GM18508 (cell line): ENCODE results near the gene SBK3.
"Not testable (repeated sequence)": the region's sequence is repeated elsewhere in the genome, so short reads cannot be mapped to it uniquely, and the experiment has no call there.

Source experiments
- ATAC-seq: cut with Tn5 transposase; IDR thresholded peaks from one replicate; pipeline ENCODE4 v1.9.1; 2021; ENCODE audit warnings: moderate number of reproducible peaks; ENCODE audit not compliant: insufficient read depth, unreplicated experiment

The SBK3 gene

DNA sequence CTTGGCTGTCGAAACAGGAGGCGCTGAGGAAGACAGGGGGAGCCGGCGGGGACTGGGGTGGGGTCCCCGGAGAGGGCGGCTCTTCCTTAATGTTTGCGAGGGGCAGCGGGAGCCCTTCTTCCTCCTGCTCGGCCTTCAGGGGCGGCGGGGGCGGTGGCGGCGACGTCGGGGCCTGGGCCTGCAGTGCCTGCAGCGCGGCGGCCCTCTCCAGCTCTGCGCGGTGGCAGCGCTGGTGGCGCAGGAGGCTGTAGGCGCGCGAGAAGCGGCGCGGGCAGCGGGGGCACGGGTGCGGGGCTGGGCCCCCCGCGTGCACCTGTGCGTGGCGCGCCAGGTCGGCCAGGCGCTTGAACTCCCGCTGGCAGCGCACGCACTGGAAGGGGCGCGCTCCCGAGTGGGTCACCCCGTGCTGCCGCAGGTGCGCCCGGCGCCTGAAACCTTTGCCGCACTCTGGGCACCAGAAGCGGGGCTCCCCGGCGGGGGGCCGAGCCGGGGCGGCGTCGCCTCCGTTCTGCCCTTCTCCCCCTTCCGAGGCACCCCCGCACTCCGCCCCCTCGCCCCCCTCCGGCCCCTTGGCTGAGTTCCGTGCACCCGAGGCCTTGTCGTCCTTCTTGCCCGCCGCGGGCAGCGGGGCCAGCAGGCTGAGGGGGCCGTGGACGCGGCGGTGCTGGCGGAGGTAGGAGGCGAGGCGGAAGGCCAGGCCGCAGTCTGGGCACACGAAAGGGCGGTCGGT, 32.9 kb upstream of the SBK3 start:
- ATAC-seq, result no peak

DNA sequence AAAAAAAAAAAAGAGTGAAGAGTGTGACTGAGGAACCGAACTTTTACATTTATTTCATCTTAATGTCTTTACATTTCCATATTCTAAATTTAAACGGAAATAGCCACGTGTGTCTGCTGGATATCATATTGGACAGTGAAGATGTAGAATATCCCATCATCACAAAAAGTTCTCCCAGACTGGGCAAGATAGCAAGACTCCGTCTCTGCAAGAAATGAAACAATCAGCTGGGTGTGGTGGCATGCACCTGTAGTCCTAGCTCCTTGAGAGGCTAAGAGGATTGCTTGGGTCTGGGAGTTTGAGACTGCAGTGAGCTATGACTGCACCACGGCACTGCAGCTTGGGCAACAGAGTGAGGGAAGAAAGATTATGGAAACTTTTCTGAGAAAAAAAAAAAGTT, 31.4 kb upstream of the SBK3 start:
- ATAC-seq, result no peak

DNA sequence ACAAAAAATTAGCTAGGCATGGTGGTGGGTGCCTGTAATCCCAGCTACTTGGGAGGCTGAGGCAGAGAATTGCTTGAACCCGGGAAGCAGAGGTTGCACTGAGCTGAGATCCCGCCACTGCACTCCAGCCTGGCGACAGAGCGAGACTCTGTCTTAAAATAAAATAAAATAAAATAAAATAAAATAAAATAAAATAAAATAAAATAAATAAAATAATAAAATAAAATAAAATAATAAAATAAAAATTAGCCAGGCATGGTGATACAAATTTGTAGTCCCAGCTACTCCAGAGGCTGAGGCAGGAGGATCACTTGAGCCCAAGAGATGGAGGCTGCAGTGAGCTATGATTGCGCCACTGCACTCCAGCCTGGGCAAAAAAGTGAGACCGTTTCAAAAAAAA, 28.6 kb upstream of the SBK3 start:
- ATAC-seq, result not testable (repeated sequence)

DNA sequence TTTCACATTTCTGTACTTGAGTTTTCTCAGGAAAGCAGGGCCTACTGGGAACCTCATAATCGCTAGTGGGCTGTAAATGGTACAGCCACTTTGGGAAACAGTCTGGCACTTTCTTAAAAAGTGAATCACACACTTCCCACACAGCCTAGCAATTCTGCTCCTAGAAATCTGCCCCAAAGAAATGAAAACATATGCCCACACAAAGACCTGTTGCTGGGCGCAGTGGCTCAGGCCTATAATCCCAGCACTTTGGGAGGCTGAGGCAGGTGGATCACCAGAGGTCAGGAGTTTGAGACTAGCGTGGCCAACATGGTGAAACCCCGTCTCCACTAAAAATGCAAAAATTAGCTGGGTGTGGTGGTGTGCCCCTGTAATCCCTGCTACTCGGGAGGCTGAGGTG, 24.1 kb upstream of the SBK3 start:
- not testable (repeated sequence) for ATAC-seq

DNA sequence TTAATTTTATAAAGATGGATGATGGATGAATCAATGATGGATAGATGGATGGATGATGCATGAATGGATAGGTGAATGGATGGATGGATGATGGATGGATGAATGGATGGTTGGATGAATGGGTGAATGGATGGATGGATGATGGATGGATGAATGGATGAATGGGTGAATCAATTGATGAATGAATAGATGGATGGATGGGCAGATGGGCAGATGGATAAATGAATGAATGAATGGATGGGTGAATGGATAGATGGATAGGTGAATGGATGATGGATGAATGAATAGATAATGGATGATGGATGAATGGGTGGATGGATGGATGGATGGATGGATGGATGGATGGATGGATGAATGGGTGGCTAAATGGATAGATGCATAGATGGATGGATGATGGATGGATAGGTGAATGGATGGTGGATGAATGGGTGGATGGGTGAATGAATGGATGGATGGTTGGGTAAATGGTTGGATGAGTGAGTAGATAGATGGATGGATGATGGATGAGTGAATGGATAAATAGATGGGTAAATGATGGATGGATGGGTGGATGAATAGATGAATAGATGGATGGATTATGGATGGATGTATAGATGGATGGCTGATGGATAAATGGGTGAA, 22.5 kb upstream of the SBK3 start:
- ATAC-seq, result no peak

DNA sequence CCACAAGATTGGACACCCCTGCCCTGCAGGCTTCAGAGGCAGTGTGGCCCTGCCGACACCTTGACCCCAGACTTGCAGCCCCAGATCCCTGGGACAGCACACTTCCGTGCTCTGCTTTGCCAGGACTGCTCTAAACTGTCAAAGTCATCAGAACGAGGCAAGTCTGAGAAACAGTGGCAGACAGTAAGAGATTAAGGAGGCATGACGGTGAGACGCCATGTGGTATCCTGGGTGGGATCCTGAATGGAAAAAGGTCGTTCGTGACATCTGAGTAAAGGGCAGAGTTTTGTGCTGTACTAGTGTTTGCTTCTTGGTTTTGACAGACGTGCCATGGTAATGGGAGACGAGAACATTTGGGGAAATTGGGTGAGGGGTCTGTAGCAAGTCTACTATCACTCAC, 21.5 kb upstream of the SBK3 start:
- no peak for ATAC-seq

DNA sequence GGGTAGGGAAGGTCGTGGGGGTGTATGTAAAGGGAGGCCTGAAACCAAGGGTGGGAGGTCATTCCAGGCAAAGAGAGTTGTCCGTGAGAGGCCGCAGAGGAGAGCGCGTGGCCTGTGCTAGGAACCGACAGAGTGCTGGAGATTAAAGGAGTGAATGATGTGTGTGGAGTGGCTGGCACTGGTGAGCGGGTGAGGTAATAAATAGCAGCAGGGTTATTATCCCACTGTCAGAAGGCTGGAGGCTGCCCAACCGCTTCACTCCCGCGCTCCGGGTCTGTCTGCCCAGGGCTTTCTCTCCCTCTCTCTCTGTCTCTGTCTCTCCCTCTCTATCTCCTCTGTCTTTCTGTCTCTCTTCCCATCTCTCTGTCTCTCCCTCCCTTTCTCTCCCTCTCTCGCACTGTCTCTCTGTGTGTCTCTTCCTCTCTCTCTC, 17.9 kb upstream of the SBK3 start:
- no peak for ATAC-seq

DNA sequence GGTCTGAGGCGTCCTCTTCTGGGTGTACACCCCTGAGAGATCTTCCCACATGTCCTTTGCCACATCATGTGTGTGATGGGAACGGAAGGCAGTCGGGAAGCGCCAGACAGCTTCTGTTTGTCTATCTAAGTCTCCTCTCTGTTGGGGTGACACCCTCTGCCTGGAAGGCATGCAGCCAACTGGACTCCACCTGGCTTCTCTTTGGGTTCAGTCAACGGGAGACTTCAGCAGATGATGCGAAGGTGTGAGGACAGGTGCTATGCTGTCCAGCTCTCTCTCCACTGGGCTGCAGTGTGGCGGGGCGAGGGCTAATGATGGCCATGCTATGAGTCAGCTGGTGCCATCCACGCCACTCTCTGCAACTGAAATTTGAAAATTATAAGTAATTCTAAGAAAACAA, 14.3 kb upstream of the SBK3 start:
- ATAC-seq, result no peak

DNA sequence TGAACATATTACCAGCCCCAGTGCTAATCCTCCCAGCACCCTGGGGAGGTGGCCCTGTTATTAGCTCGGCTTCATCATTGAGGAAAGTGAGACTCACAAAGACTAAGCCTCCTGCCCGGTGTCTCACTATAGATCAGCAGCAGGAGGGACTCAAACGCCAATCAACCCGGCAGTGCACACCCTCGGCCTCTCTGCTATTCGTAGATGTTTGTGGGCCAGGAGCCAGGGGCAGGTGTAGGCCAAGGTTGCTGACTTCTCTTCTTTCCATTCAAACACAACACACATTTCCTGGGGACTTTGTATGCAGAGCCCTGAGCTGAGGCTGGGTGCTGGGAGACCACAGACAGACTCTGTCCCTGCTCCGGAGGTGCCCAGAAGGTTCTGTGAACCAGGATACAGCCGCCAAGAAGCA, 9.4 kb upstream of the SBK3 start:
- no peak for ATAC-seq

DNA sequence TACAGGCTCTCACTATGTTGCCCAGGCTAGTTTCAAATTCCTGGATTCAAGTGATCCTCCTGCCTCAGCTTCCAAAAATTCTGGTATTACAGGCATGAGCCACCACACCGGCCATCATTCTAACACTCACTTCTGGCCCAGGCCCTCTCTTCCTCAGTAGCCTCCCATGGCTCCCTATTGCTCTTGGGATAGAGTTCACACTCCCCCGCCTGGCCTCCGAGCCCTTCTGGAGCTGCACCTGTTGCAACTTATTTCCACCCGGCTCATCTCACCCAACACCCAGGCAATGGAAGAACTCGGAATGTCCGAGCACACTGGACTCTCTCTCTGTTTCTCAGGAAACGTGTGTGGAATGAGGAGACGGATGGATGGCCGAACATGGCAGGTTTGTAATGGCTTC, 9.0 kb upstream of the SBK3 start:
- no peak for ATAC-seq

DNA sequence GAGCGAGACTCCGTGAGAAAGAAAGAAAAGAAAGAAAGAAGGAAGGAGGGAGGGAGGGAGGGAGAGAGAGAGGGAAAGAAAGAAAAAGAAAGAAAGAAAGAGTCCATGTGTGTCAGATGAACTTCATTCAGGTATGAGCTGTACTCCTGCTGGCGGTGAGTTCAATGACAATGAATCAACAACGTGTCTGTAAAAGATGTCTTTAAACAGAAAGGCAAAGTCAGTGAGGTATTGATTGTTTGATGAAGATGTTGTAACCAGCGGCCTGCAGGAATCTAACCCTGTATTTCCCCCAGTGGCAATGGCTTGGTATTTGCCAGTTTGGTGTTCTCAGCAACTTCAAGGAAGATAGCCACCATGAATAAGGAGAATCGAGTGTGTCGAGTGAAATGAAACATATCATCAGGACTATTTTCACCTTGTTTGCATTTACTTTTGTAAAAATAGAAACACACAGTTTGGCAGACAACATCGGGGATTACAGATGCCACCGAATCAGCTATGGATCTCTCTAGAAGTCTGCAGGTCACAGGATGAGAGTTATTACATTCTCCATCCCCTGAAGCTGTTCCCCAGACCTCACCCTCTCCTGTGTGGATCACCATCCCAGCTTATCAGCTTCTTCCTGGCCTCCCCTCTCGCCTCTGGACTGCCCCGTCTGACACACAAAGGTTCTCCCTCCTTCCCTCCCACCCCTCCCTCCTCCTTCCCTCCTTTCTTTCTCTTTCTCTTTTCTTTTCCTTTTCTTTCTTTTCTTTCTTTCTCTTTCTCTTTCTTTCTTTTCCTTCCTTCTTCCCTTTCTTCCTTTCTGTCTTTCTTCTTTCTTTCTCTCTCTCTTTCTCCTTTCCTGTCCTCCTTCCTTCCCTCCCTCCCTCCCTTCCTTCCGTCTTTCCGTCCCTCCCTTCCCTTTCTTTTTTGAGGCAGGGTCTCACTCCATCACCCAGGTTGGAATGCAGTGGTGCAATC, 8.2 kb upstream of the SBK3 start:
- no peak for ATAC-seq

DNA sequence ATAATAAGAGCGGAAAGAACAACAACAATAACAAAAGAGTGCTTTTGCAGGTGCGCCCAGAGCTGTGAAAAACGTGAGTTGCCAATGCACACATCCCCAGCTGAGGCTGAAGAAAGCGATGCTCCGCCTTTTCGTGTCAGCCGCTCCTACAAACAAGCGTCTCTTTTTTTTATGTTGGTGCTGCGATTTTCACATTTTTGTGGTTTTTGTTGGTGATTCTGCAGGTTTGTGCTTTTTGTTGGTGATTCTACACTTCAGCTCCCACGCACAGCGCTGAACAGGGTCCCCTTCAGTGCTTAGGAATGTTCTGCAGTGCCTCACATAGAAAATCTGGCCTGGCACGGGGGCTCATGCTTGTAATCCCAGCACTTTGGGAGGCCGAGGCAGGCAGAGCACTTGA, 7.3 kb upstream of the SBK3 start:
- ATAC-seq, result no peak

DNA sequence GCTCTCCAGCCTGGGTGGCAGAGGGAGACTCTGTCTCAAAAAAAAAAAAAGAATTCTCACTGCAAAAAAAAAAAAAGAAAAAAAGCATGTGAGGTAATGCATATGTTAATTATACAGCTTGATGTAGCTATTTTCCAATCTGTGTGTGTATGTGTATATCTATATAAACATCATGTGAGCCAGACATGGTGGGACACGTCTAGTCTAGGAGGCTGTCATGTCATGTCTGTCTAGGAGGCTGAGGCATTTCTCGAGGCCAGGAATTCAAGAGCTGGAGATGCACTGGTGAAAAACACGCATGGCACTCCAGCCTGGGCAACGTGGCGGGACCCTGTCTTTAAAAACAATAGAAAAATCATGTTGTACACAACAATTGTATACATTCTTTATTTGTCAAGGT, 6.9 kb upstream of the SBK3 start:
- no peak for ATAC-seq

DNA sequence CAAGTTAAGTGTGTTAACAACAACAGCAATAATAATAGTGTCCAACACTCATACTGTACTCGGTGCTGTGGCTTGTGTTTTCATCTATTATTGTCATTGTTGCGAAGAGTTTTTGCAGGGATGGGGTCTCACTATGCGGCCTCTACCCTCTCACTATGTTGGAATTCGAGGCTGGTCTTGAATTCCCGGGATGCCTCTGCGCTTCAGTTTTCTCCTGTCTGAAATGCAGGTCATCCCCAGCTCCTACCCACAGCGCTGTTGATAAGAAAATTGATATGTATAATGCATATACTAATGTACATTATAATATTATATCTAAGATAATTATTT, 4.9 kb upstream of the SBK3 start:
- ATAC-seq, result no peak

DNA sequence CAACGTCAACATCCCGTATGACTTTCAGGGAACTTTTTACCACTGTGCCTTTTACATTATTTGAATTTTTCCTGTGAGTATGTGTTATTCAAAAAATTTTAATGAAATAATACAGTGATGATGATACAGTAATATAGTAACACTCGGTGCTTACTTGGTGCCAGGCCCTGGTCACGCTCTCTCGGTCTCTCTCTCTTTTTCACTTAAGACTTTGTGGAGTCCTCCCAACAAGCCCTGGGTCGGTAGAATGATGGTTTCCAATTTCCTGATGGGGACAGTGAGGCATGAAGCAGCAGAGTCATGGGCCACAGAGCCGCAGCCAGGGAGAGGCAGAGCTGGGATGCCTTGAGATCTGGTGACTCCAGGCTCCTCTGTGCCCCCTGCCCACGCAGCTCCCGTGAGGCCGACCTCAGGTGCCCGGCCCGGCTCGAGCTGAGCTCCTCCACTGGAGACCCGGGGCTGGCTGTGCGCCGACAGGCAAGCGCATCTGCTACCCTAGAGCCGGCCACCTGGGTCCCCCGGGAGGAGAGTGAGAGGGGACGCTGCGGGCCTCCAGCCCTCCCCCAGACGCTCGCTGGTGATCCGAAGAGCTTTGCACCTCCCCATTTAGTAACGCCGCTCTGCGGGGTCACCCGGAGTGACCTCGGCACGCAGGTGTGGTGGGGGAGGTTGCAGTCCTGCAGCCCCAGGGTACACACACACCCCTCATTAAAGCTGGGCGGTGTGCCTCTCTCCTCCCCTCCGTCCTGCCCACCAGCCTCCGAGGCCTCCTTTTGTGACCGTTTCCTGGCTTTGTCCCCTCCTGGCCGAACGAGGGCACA, 4.4 kb upstream of the SBK3 start:
- ATAC-seq, result no peak

DNA sequence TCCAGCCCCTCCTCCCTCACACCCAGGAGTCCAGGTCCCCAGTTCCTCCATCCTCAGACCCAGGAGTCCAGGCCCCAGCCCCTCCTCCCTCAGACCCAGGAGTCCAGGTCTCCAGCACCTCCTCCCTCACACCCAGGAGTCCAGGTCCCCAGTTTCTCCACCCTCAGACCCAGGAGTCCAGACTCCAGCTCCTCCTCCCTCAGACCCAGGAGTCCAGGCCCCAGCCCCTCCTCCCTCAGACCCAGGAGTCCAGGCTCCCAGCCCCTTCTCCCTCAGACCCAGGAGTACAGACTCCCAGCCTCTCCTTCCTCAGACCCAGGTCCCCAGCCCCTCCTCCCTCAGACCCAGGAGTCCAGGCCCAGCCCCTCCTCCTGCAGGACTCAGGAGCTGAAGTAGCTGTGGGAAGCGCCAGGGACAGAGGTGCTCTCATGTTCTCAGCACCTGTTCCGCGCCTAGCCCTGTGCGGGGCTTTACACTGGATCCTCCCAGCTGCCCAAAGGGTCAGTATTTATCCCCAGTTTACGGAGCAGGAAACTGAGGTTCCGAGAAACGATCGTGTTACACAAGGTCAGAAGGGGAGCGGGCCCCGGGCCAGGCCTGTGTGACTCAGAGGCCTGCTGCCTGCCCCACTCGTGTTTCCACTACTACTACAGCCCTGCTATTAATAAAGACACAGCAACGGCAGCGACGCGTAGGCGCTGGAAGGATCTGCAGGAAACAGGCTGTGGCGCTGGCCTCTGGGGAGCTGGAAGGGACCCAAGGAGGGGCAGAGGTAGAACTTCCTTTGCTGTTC, 1.7 kb upstream of the SBK3 start:
- ATAC-seq, result no peak

DNA sequence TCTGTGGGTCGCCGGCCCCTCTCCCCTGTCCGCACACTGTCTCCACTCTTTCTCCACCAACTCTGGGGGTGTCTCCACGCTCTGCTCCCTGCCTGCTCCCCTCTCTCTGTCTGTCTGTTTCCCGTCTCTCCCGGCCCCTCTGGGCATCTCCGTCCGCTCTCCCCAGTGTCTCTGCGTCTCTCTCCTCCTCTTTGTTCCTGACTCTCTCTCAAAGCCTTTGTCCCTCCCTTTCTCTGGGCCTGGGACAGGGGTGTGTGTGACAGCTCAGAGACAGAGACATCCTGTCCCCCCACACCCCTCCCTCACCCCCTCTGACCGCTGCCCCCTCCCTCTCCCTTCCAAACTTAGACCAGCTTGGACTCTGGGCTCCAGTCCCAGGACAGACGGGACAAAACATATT, 668 bp upstream of the SBK3 start:
- no peak for ATAC-seq

DNA sequence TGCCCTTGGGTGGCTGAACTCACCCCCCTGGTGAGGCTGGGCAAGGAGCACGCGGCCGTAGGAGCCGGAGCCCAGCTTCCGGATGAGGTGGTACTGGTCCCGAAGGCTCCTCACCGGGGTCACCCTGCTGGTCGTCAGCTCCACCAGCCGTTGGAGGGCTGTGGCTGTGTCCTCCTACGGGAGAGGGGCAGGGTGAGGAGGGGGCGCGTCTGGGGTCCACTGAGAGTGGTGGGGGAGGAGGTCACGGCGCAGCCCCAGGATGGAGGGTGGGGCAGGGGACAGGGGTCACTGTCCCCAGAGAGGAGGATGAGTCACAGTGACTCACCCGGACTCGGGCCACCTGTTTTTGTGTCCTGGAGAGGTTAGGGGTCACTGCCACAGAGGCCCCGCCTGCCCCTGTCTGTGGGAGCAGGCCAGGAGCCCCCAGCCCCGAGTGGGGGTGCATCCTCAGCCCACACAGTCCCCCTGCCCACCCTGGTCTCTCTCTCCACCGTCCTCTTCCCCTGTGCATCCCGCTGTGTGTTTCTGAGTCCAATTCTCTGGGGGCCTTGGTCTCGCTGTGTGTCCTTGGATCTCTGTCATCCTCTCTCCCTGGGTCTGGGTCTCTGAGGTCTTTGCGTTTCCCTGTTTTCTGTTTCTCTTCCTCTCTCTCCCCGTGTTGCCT, 435 bp downstream of the SBK3 start:
- no peak for ATAC-seq

DNA sequence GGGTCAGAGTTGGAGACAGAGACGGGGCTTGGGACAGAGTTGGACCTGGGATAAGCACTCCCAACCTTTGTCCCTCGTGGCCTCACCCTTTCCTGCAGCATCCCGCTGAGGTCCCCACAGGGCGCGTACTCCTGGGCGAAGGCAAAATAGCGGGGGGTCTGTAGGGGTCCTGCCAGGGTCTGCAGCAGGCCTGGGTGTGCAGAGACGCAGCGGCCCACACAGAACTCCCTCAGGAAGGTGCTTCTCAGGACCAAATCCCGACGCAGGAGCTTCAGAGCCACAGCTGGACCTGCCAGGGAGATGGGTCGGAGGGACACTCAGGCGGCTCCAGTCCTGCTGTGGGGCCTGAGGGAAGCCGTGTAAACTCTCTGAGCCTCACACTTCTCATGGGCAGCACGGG, 1.3 kb downstream of the SBK3 start:
- ATAC-seq, result no peak
